Tibial artery (tissue), 4 donors: ENCODE measurements around the gene MSH2.
"Not testable (repeated sequence)": the region's sequence is repeated elsewhere in the genome, so short reads cannot be mapped to it uniquely, and the experiment has no call there.

Experiments
- DNase-seq, 2 donors: peaks; one replicate each; pipeline ENCODE4 v3.0.0-alpha.2; 2019
- H3K27ac ChIP-seq, 2 donors: fragments of 200-600 bp; sonication (generic) in 1 of 2; 1 replicate in 1 of 2; 2 replicates in 1 of 2; pipeline ENCODE4 v1.5.1; 2018 to 2019; ENCODE audit warnings: mild to moderate bottlenecking in 1 of 2
- H3K27me3 ChIP-seq, 2 donors: fragments of 200-600 bp; sonication (generic) in 1 of 2; one replicate each; pipeline versions ENCODE4 v1.5.1 to v1.6.0; 2016 to 2019
- H3K36me3 ChIP-seq, 3 donors: fragments of 200-600 bp; sonication (generic) in 2 of 3; one replicate each; pipeline ENCODE4 v1.5.1; 2016 to 2019; ENCODE audit warnings: mild to moderate bottlenecking in 2 of 3
- H3K4me1 ChIP-seq, 4 donors: fragments of 200-600 bp; sonication (generic) in 2 of 4; 1 replicate in 3 of 4; 2 replicates in 1 of 4; pipeline ENCODE4 v1.5.1; 2016 to 2019
- H3K4me3 ChIP-seq, 2 donors: fragments of 200-600 bp; sonication (generic) in 1 of 2; 1 replicate in 1 of 2; 2 replicates in 1 of 2; pipeline ENCODE4 v1.5.1; 2018 to 2019; ENCODE audit warnings: mild to moderate bottlenecking in 2 of 2
- H3K9me3 ChIP-seq, 3 donors: fragments of 200-600 bp; sonication (generic) in 1 of 3; one replicate each; pipeline ENCODE4 v1.5.1; 2016 to 2019
- intact Hi-C: fragments of 100-400 bp; cut with DNase I; formaldehyde crosslinking; loops from one replicate; pipeline ENCODE4 v1.15.0; 2023; ENCODE audit warnings: low total_unique reads
- TF ChIP-seq, protein P1 (sequence below), 2 experiments: fragments of 200-600 bp in 1 of 2; fragments of 450-650 bp in 1 of 2; IDR thresholded peaks; one replicate each; pipeline ENCODE4 v1.5.1; 2017 to 2019; ENCODE audit warnings: antibody characterized with exemption in 2 of 2, mild to moderate bottlenecking in 1 of 2, moderate library complexity in 1 of 2

MSH2 gene

GRCh38 chr2:47452761-47453160 lies 49.8 kb downstream of the MSH2 start:
- Histone ChIP-seq H3K27ac (no peak overlapping the region), H3K27me3 (no peaks in the 10 kb centered on the region), H3K4me3 (no peak overlapping the region), H3K36me3 (peaks cover 0 to 7% (median 4%) of the 10 kb centered on the region in 3 donors), H3K9me3 (no peaks in the 10 kb centered on the region), H3K4me1 (no peaks in the 10 kb centered on the region)
- no peak for DNase-seq
- TF ChIP-seq, protein P1, sequence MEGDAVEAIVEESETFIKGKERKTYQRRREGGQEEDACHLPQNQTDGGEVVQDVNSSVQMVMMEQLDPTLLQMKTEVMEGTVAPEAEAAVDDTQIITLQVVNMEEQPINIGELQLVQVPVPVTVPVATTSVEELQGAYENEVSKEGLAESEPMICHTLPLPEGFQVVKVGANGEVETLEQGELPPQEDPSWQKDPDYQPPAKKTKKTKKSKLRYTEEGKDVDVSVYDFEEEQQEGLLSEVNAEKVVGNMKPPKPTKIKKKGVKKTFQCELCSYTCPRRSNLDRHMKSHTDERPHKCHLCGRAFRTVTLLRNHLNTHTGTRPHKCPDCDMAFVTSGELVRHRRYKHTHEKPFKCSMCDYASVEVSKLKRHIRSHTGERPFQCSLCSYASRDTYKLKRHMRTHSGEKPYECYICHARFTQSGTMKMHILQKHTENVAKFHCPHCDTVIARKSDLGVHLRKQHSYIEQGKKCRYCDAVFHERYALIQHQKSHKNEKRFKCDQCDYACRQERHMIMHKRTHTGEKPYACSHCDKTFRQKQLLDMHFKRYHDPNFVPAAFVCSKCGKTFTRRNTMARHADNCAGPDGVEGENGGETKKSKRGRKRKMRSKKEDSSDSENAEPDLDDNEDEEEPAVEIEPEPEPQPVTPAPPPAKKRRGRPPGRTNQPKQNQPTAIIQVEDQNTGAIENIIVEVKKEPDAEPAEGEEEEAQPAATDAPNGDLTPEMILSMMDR (IDR thresholded peaks at IDR 0.05): no peak
- intact Hi-C loops: no loop called here

- H3K9me3 ChIP-seq, H3K36me3 ChIP-seq, H3K4me1 ChIP-seq, DNase-seq, intact Hi-C loops, H3K27me3 ChIP-seq, H3K4me3 ChIP-seq, H3K27ac ChIP-seq: not testable (repeated sequence)
These were observed 51.9 kb downstream of the MSH2 start for GRCh38 chr2:47454818-47455217.

DNA sequence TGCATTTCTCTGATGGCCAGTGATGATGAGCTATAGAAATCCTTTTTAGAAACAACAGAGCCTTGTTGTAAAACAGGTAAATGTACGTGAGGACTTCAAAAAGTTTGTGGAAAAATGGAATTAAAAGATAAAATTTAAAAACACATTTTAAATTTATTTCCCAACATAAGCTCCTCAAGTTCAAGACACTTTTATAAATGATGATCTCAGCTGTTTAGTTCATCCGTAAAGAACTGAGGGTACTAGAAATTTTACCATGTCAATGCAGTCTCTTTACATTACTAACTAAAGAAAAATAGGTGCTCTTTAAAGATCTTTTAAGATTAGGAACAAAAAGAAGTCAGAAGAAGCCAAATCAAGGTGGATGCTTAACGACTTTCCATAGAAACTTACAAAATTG lies 52.5 kb downstream of the MSH2 start:
- Histone ChIP-seq H3K9me3 (no peaks in the 10 kb centered on the region), H3K27ac (no peak overlapping the region), H3K4me1 (no peaks in the 10 kb centered on the region), H3K27me3 (no peaks in the 10 kb centered on the region), H3K4me3 (no peak overlapping the region), H3K36me3 (peaks cover 0 to 7% (median 4%) of the 10 kb centered on the region in 3 donors)
- no peak for DNase-seq
- TF ChIP-seq, protein P1 (IDR thresholded peaks at IDR 0.05): no peak
- intact Hi-C loops: no loop called here

DNA sequence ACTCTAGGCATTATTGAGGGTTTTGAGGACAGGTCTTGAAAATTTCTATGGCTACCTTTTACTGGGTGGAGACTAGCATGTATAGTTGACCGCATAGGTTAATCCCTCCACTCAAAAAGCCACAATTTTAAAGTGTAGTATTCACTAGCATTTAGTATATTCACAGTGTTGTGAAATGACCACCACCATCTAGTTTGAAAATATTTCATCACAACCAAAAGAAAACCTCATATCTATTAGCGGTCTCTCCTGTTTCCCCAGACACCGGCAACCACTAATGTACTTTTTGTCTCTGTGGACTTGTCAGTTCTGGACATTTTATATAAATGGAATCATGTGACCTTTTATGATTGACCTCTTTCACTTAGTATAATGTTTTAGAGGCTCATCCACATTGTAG lies 53.9 kb downstream of the MSH2 start:
- Histone ChIP-seq H3K27ac (no peak overlapping the region), H3K9me3 (no peaks in the 10 kb centered on the region), H3K4me3 (no peak overlapping the region), H3K36me3 (no peaks in the 10 kb centered on the region), H3K4me1 (no peaks in the 10 kb centered on the region), H3K27me3 (no peaks in the 10 kb centered on the region)
- no peak for DNase-seq
- intact Hi-C loops: no loop called here
- TF ChIP-seq, protein P1 (IDR thresholded peaks at IDR 0.05): no peak

DNA sequence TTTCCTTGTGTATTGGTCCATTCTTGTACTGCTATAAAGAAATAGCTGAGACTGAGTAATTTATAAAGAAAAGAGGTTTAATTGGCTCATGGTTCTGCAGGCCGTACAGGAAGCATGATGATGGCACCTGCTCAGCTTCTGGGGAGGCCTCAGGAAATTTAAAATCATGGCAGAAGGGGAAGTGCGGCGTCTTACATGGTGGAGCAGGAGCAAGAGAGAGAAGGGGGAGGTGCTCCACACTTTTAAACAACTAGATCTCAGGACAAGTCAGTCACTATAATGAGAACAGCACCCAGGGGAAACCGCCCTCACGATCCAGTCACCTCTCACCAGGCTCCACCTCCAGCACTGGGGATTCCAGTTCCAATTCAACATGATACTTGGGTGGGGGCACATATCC lies 54.3 kb downstream of the MSH2 start:
- no peaks in the 10 kb centered on the region for H3K4me1 ChIP-seq
- H3K4me3 ChIP-seq: no peak overlapping the region
- H3K9me3 ChIP-seq: no peaks in the 10 kb centered on the region
- H3K27ac ChIP-seq: no peak overlapping the region
- H3K27me3 ChIP-seq: no peaks in the 10 kb centered on the region
- TF ChIP-seq, protein P1 (IDR thresholded peaks at IDR 0.05): no peak
- no peaks in the 10 kb centered on the region for H3K36me3 ChIP-seq
- intact Hi-C loops: no loop called here
- no peak for DNase-seq

DNA sequence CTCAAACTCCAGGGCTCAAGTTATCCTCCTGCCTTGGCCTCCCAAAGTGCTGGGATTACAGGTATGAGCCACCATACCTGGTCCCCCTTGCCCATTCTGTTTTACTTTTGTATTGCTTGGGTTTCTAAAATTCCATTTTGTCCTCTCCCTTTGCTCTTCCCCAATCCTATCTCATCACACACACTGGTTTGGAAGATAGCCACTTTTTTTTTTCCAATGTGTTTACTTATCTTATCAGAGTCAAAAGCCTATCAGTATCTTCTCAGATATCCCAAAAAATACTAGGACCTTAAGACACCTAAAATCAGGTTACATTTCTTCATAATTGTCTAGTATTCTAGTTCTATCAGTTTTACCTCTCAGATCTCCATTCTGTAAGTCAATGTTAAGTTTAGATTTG lies 56.1 kb downstream of the MSH2 start:
- Histone ChIP-seq H3K9me3 (no peaks in the 10 kb centered on the region), H3K27me3 (no peaks in the 10 kb centered on the region), H3K4me1 (no peaks in the 10 kb centered on the region), H3K4me3 (no peak overlapping the region), H3K36me3 (peaks cover under 1 to 12% (median 9%) of the 10 kb centered on the region in 3 donors), H3K27ac (no peak overlapping the region)
- no peak for DNase-seq
- intact Hi-C loops: no loop called here
- TF ChIP-seq, protein P1 (IDR thresholded peaks at IDR 0.05): no peak
